Cerebellar nuclear complex (tissue), 1 donor: Measurements from ENCODE around the gene ARHGAP8.

Experiments used
- DNase-seq, 2 experiments: peaks; one replicate each; lab custom pipeline; 2025; lab: John Stamatoyannopoulos, UW

Gene ARHGAP8

GRCh38 chr22:44726439-44726838 is 25.9 kb upstream of the ARHGAP8 start:
- DNase-seq, result no peak

DNA sequence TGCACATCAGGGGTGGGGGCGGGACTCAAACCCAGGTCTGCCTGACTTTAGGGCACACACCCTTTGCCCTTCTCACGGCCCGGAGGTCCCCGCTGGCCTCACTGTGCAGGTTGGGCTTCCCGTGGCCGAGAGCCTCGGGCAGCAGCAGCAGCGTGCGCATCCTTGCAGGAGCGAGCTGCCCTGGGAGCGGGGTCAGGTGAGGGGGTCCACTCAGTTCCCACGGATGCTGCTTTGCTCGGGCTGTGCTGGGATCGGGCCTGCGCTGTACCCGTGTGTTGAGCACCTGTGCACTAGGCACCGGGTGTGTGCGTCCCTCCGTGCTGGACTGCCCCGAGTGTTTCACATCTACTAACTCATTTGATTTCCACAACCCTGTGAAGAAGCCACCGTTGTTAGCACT is 25.2 kb upstream of the ARHGAP8 start:
- no peak for DNase-seq

DNA sequence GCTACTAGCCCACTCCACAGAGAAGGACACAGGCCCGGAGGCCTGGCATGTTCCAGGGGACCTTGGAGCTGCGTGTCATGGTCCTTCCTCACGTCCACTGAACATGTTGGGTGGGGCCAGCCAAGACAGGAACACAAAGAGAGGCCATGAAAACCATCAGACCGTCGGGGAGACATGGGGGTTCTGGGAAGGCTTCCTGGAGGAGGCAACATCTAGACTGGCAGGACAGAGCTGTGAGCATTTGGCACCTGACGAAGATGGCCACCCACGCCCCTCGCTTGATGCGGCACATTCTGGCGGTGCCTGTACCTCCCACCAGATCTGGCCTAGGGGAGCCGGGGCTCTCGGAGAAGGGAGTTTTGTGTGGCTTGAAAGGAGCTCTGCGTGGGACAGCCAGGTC is 24.7 kb upstream of the ARHGAP8 start:
- DNase-seq, result no peak

DNA sequence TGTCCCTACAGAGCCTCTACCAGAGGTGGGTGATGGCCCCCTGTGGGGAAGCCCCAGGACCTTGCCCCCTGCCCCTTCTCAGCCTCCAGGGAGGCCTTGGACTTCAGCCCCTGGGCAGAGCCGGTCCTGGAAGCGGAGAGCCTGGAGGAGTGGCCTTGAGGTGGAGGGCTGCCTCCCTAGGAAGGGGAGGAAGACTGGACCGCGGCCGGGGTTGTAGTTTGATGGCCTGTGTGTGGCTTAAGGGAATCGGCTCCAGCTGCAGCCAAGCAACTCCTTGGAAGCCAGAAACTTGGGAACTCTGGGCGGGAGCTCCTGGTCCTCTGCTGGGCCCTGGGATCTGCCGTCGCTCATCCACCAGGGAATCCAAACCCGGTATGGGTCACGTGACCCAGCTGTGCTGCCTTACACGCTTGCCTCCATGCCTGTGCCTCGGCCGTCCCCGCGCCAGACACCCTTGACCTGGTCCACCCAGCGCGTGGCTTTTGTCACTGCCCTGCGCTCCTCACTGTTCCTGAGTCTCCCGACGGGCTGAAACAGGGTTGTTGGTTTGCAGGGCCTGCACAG is 23.5 kb upstream of the ARHGAP8 start:
- no peak for DNase-seq

DNA sequence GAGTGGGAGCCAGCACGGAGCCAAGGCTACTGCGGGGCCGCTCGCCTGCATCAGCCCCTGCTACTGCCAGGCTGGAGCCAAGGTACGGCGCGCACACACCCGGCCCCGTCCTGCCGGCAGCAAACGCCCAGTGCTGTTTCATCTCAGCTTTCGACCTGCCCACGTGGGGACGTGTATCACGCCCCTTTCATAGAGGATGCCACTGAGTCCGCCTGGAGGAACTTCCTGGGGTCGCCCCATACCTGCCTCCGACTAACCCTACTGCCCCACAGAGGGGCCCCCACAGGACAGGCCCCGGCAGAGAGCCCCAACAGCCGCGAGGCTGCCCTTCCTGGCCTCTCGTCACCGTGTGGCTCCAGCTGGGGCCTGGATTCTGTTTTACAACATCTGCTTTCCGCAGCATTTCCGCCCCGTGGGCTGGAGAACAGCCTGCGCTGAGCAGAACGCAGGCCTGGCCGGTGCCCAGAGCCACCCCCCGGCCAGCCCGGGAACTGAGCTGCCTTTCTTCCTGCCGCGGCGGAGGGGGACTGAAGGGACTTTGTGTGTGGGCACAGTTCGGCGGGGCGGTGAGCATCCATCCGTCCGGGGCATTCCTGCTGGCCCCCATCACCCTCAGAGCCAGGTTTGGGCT is 22.9 kb upstream of the ARHGAP8 start:
- no peak for DNase-seq

- no peak for DNase-seq
These were observed 22.4 kb upstream of the ARHGAP8 start for GRCh38 chr22:44730022-44730393.

GRCh38 chr22:44730490-44731356 is 21.7 kb upstream of the ARHGAP8 start:
- no peak for DNase-seq

- no peak for DNase-seq
These were observed 20.9 kb upstream of the ARHGAP8 start for GRCh38 chr22:44731357-44731970.

- DNase-seq, result no peak
These were observed 20.3 kb upstream of the ARHGAP8 start for GRCh38 chr22:44732017-44732561.

- no peak for DNase-seq
These were observed 19.7 kb upstream of the ARHGAP8 start for GRCh38 chr22:44732661-44733060.

GRCh38 chr22:44733426-44734106 is 18.8 kb upstream of the ARHGAP8 start:
- DNase-seq, result no peak

GRCh38 chr22:44734278-44734677 is 18.1 kb upstream of the ARHGAP8 start:
- DNase-seq, result no peak

DNA sequence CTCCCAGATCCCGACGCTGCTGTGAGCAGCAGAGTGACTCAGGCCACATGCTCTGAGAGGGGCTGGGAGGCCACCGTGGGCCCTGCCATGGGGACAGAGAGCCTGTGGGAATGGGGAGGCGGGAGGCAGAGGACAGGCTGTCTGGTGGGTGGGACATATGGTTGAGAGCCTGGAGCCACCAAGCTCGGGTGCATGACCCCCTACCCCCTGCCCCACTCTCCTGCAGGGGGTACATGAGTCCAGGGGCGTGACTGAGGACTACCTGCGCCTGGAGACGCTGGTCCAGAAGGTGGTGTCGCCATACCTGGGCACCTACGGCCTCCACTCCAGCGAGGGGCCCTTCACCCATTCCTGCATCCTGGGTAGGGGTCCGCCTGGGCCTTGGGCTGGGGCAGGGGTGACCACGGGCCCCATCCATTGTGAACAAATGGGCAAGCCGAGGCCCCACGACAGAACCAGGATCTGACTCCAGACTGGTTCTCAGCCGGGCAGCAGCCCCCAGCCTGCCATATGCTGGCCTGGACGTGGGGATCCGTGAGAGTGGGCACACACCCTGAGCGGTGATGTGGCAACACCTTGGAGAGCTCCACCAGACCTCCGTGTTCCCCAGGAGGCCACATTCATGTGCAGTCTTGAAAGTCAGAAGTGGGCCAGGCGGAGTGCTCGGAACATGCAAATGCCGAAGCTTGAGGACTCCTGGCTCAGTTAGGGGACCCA is 17.4 kb upstream of the ARHGAP8 start:
- DNase-seq, result no peak

- DNase-seq, result no peak
These were observed 16.6 kb upstream of the ARHGAP8 start for GRCh38 chr22:44735518-44736428.

- no peak for DNase-seq
These were observed 15.6 kb upstream of the ARHGAP8 start for GRCh38 chr22:44736581-44737405.

DNA sequence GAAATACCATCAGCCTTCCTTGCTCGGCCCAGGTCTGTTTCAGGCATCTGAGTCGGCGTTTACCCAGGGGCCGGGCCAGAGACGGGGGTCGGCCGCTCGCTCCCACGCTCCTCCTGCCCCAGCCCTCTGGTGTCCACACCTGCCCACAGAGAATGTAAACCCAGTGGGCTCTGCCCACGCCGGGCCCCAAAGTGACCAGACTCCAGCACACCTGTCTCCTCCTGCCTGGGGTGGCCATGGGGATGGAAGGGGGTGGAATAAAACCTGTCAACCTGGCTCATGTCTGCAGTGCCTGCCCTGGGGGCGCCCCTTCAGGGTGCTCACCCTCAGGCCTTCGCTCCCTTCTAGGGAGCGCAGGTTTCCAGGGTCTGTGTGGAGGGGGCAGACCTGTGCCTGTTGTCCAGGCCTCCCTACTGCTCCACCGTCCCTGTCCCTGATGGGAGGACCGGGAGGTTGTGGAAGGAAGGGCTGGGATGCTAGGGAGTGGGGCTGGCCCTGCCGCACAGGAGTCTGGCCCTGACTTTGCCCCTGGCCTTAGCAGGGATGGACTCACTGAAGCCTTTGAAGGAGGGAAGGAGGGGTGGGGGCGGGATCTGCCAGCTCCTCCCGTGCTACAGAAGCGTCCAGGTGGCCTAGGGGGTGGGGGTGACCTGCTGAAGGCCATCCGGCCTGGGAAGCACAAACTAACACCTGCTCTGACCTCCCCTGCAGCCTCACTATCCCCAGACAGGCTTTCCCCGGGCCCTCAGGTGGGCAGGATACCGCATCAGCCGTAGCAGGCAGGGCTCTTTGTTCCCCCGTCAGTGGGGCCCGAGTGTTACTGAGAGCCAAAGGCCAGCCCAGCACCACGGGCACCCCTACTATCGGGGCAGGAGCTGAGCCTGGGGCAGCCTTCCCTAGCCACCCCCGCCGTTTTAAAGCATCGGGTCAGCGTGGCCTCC is 14.7 kb upstream of the ARHGAP8 start:
- no peak for DNase-seq

DNA sequence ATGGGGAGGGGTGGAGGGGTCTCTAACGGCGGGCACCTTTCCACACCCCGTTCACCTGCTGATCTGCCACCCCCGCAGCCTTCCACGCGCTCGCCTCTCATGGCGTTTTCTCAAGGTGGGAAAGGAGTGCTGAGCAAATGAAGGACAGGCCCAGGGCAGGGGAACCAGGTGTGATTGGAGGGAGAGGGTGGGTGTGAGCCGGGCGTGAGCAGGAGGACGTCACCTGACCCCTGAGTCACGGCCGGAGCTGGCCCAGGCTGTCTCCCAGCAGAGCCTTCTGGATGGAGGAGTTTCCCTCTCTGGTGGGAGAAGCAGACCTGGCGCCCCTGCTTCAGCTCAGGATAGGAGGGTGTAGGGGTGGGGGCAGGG is 14.0 kb upstream of the ARHGAP8 start:
- DNase-seq, result no peak

DNA sequence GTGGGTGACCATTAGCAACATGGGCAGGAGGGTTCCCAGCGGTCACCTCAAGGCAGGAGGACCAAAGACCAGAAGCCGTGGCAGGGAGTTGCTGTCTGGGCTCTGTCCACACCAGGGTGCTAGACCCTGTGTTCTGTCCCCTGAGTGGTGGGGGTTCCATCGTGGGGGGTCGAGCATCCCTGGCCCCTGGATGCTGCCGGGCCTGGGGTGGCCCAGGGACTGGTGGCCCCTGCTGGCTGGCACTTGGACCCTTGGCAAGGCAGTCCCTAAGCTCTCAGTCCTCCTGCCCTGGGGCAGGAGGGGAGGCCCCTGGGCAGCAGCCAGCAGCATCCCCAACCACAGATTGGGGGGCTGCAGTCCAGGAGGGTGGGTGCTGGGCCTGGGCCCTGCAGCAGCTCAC is 13.4 kb upstream of the ARHGAP8 start:
- no peak for DNase-seq
